ENCODE results near the gene MTUS2. TPM values are rescaled to one million over a fixed set of nuclear protein-coding genes. Genes with fewer than 3 reads are reported as not detected.

MTUS2 gene
- total RNA-seq, 1 experiment from 2014 or later = 0.35 TPM

GRCh38 chr13:29504691-29505090, 684.6 kb downstream of the MTUS2 start:
- Histone ChIP-seq H4K5ac (ENCODE audit: insufficient read length, low read depth, low read length) (no peak overlapping the region), H3K4ac (ENCODE audit: low read depth, low read length) (no peak overlapping the region), H2BK5ac (ENCODE audit: insufficient read length, low read length) (no peak overlapping the region), H3K27ac (ENCODE audit: insufficient read length, low read depth, low read length) (no peak overlapping the region), H3K14ac (ENCODE audit: insufficient read depth, low read length) (no peak overlapping the region), H3K56ac (ENCODE audit: insufficient read length, low read depth, low read length) (no peak overlapping the region), H3K4me1 (ENCODE audit: insufficient read depth, low read length) (no peaks in the 10 kb centered on the region), H2BK120ac (ENCODE audit: low read depth, low read length, poor library complexity, severe bottlenecking) (no peak overlapping the region), H3K79me1 (ENCODE audit: insufficient read depth, low read depth, low read length, poor library complexity, severe bottlenecking) (no peaks in the 10 kb centered on the region), H4K20me1 (ENCODE audit: control insufficient read depth, insufficient read depth, insufficient read length) (no peaks in the 10 kb centered on the region), H4K91ac (ENCODE audit: insufficient read length, low read depth, low read length) (no peak overlapping the region), H3K18ac (ENCODE audit: insufficient read length, low read depth, low read length) (no peak overlapping the region), H3K4me2 (ENCODE audit: insufficient read depth, insufficient read length, low read length) (no peak overlapping the region), H3K23me2 (ENCODE audit: insufficient read length, low read depth, low read length, poor library complexity, severe bottlenecking) (no peaks in the 10 kb centered on the region), H3K9me3 (ENCODE audit: control insufficient read depth, low read depth, low read length) (no peaks in the 10 kb centered on the region), H2BK15ac (ENCODE audit: low read depth, low read length) (no peak overlapping the region), H4K8ac (replicated peaks; ENCODE audit: insufficient read length, low read depth, low read length) (no peak overlapping the region), H2AK5ac (ENCODE audit: insufficient read length, low read length) (no peak overlapping the region), H3K27me3 (ENCODE audit: insufficient read depth, low read length) (no peaks in the 10 kb centered on the region), H3T11ph (ENCODE audit: low read length) (no peak overlapping the region), H2BK20ac (ENCODE audit: low read depth, low read length, poor library complexity, severe bottlenecking) (no peak overlapping the region), H3K23ac (ENCODE audit: insufficient read length, low read depth, low read length) (no peak overlapping the region), H3K79me2 (ENCODE audit: insufficient read depth, low read length) (no peaks in the 10 kb centered on the region), H2AFZ (ENCODE audit: low read length) (no peak overlapping the region), H3K9ac (ENCODE audit: extremely low read depth, insufficient read length, low read length) (no peak overlapping the region), H2BK12ac (ENCODE audit: insufficient read length, low read depth, low read length) (no peak overlapping the region)
- Mint-ChIP-seq H3K27ac (no peak overlapping the region), H3K27me3 (ENCODE audit: low read depth) (peaks cover 18% of the 10 kb centered on the region), H3K4me1 (peaks cover 11% of the 10 kb centered on the region in 2 experiments; a peak in 3 of 4 replicates), H3K4me3 (no peak overlapping the region), H3K9me3 (no peaks in the 10 kb centered on the region), H3K36me3 (ENCODE audit: insufficient read depth in 1 of 3, low read depth in 3 of 3) (peaks cover 0 to 4% (median 0%) of the 10 kb centered on the region in 3 experiments; a peak in 3 of 7 replicates)
- WGBS (ENCODE audit: extremely low coverage, insufficient read length, low lambda C conversion rate) = no CpG with 5 or more reads among the region's 15 CpGs
- DNase-seq = no peak
- TF ChIP-seq, protein P1, sequence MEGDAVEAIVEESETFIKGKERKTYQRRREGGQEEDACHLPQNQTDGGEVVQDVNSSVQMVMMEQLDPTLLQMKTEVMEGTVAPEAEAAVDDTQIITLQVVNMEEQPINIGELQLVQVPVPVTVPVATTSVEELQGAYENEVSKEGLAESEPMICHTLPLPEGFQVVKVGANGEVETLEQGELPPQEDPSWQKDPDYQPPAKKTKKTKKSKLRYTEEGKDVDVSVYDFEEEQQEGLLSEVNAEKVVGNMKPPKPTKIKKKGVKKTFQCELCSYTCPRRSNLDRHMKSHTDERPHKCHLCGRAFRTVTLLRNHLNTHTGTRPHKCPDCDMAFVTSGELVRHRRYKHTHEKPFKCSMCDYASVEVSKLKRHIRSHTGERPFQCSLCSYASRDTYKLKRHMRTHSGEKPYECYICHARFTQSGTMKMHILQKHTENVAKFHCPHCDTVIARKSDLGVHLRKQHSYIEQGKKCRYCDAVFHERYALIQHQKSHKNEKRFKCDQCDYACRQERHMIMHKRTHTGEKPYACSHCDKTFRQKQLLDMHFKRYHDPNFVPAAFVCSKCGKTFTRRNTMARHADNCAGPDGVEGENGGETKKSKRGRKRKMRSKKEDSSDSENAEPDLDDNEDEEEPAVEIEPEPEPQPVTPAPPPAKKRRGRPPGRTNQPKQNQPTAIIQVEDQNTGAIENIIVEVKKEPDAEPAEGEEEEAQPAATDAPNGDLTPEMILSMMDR (conservative IDR thresholded peaks at IDR 0.05) = no peak

All from H9 (cell line).